NCI-H2107 (cell line): ENCODE measurements around the gene RCCD1.

Source experiments
- DNase-seq: peaks from one replicate; lab custom pipeline; 2025; lab: John Stamatoyannopoulos, UW

Gene RCCD1

DNA sequence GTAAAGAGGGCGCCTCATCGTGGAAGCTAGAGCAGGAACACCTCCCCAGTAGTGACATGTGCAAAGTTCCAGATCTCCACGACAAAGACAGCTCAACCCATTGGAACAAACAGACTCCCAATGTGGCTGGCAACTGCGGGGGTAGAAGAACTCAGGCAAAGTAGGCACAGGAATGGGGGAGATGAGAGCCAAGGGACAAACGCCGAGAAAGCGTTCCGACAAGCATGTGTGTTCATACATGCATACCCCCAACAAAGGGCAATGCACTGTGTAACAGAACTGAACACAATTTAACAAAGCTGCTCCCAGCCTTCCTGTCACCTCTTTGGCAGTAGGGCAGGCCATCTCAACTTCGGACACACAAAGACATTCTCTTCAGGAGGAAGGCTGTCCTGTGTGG, 11.6 kb downstream of the RCCD1 start:
- no peak for DNase-seq

DNA sequence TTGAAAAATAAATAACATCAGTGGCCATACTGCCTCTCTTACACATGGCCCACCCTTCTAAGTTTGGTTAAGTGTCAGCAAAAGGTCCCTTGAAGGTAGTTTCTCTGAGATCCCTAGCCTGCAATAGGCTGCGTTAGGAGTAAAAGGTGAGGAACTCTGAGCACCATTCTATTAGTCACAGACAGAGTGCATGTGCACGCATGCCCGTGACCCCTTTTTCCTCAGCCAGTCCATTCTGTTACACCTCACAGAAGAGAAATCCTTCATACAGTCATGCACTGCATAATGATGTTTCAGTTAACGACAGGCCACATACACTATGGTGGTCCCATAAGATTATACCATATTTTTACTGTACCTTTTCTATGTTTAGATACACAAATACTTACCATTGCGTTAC, 12.5 kb downstream of the RCCD1 start:
- DNase-seq, result no peak

DNA sequence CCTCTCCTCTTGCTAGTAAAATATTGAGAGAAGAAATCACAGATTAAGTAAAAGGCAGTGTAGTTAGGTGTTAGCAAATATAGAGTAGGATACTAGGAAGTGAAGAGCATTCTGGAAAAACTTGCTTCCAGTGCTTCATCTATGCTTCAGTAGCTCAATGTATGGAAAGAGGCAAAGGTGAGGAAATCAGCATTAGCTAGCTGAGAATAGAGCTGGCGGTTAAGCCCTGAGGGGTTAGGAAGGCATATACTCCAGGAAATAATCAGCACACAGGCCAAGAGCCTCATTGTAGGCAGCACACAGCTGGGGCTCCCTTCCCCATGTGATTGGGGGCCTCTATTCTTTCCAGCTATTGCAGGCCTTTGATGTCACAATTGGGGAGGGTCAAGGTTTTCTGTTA, 13.8 kb downstream of the RCCD1 start:
- no peak for DNase-seq

DNA sequence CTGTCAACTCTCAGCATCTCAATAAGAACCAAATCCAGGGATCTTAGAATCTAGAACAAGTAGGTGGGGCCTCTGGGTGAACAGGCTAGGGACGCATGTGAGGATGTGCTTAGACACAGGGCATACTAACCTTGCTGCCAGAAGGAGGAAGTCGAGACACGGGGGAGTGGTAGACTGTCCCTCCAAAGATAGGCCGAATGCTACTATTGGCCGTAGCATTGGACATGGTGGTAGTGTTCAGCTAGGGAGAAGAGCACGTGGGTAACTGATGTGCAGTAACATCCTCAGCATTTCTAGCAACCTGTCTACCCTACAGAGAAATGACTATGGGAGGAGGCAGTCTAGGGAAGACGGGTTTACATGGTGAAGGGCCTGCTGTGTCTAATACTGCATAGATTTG, 15.6 kb downstream of the RCCD1 start:
- DNase-seq, result no peak

DNA sequence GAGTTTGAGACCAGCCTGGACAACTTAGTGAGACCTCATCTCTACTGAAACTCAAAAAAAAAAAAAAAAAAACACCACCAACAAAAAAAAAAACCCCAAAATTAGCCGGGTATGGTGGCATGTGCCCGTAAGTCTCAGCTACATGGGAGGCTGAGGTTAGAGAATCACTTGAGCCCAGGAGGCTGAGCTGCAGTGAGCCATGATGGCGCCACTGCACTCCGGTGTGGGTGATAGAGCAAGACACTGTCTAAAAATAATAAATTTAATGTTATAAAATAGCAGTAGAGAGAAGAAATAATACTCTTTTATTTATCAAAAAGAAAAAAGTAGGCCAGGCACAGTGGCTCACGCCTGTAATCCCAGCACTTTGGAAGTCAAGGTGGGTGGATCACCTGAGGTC, 17.4 kb downstream of the RCCD1 start:
- no peak for DNase-seq

DNA sequence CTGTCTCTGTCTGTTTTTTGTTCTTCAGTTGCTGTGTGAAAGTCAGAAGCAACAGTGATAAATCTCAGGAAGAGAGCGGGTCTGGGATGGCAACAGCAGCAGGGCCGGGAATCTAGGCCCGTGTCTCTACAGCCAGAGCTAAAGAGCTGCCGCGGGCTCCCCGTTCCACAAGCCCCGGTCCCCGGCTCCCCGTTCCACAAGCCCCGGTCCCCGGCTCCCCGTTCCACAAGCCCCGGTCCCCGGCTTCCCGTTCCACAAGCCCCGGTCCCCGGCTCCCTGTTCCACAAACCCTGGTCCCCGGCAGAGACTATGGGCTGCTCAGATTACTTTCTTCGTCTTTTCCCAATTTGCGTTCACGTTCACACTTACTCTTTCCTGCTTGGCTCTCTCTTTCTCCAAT, 19.5 kb downstream of the RCCD1 start:
- no peak for DNase-seq

DNA sequence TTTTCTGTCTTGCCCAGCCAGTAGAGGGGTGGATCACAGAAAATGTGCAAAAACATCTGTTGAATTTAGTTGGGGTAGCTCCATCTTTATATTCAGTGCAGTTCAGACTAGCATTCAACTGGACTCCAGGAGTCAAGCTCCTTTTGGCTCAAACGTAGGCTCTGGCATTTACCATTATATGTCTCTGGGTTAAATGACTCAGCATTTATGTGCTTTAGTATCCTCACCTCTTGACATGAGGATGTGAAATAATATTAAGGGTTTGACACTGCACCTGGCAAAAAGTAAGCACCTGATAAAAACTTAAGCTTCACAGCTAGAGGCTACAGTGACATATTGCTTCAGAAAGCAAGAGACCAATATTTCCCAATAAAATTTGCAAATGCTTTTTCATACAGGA, 24.9 kb downstream of the RCCD1 start:
- no peak for DNase-seq

DNA sequence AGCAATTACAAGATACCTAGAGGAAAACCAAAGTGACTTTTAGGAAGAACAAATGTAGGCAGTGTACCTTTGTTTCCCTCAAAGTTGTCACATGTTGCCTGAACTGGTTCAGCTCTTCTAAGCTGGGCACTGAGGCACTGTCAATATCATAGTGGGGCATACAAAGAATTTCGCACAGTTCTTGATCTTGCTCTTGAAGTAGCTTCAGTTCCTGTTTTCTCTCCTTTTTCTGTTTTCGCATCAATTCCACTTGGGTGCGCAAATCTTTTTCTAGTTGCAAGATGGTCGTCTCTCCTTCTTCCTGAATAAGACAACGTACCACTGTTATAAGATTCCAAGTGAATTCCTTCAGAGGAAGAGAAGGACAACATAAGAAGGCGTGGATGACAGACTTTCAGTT, 27.0 kb downstream of the RCCD1 start:
- no peak for DNase-seq

DNA sequence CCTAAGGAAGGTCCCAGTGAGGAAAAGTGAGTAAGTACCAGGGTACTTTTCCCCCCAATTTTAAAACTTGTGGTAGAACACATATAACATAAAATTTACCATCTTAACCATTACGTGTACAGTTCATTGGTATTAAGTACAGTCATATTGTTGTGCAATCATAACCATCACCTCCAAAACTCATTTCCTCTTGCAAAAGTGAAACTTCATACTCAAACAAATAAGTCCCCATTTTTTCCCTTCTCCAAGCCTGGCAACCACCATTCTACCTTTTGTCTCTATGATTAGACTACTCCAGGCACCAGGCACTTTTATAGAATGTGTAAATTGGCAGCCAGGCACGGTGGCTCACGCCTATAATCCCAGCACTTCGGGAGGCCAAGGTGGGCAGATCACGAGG, 27.5 kb downstream of the RCCD1 start:
- no peak for DNase-seq

DNA sequence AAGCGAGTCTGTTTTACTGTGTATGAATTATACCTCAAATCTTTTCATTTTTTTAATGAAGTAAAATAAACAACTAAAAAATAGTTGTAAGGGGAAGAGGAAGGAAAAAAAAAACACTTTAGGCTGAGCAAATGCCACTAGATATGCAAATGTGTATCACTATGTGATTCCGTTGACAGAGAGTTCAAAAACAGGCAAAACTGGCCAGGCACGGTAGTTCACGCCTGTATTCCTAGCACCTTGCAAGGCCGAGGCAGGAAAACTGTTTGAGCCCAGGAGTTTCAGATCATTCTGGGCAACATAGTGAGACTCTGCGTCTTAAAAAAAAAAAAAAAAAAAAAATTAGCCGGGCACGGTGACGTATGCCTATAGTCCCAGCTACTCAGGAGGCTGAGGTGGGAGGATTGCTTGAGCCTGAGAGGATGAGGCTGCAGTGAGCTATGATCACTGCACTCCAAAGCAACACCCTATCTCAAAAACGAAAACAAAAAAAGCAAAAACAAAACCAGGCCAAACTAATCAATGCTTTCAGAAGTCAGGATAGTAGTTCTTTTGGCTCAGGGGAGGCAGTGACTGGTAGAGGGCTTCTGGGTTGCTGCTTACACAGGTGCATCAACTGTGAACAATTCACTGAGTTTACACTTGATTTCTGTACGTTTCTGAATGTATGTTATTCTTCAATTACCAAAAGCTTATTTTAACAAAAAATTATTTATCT, 32.3 kb downstream of the RCCD1 start:
- no peak for DNase-seq

DNA sequence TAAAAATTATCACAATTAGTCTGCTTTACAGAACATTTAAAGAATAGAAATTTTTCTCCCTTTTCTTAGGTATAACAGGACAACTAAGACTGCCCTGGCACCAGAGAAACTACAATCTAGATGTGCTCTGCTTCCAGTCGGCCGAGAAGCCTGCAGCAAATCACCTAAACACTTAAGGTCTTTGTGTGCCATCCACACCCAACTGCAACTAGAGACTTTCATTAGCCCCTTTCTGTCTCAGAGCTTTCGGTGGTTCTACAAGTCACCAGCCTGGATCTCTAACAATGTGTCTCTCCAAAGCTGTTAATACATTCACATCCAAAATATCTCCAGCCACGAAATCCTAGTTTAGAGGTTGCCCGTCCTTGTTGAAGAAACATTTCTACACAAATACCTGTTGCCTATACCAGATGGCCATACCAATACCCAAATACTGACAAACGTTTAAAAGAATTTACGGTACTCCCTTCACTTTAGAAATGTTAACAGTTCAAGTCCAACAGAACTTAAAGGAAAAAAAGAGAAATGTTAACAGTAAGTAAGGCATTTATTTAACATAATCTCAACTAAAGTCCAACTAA, 33.0 kb downstream of the RCCD1 start:
- no peak for DNase-seq

DNA sequence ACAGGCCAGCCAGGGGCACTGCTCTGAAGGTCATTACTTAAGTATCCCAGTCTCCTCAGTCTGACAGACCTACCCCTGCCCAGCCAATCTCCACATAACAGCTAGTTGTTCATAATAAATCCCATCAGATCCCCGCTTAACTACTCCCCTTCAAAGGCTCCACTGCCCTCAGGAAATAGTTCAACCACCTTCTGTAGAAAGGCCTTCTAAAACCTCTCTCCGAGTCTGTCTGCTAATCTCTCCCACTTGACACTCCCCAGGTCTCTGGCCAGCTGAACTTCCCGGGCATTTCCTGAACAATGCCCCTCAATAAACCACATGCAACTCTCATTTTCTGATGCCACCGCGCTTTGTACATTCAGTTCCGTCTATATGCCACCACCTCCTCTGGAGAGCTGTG, 33.6 kb downstream of the RCCD1 start:
- DNase-seq, result no peak

DNA sequence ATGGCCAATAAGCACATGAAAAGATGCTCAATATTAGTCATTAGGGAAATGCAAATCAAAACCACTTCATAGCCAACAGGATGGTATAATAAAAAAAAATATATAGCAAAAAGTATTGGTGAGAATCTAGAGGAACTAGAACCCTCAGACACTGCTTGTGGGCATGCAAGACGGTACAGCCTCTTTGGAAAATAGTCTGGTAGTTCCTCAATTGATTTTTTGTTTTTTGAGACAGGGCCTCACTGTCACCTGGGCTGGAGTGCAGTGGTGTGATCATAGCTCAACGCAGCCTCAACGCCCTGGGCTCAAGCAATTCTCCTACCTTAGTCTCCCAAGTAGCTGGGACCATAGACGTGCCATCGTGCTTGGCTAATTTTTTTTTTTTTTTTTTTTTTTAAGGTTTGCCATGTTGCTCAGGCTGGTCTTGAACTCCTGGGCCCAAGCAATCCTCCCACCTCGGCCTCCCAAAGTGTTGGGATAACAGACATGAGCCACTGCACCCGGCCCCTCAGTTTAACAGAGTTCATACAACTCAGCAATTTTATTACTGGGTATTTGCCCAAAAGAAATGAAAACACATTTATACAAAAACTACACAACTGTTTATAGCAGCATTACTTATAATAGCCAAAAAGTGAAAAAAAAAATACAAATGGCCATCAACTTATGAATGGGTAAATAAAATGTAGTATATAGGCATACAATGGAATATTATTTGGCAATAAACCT, 34.5 kb downstream of the RCCD1 start:
- no peak for DNase-seq

DNA sequence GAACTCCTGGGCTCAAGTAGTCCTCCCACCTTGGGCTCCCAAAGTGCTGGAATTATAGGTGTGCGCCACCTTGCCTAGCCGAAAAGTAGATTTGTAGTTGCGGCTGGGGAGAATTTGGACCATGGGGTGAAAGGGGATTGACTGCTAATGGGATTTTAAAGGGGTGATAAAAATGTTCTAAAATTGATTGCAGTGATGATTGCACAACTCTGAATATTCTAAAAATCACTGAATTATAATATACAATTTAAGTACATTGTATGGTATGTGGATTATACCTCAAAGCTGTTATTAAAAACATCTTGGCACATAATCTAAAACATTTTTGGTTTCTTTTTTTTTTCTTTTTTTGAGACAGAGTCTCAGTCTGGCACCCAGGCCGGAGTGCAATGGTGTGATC, 35.8 kb downstream of the RCCD1 start:
- no peak for DNase-seq

DNA sequence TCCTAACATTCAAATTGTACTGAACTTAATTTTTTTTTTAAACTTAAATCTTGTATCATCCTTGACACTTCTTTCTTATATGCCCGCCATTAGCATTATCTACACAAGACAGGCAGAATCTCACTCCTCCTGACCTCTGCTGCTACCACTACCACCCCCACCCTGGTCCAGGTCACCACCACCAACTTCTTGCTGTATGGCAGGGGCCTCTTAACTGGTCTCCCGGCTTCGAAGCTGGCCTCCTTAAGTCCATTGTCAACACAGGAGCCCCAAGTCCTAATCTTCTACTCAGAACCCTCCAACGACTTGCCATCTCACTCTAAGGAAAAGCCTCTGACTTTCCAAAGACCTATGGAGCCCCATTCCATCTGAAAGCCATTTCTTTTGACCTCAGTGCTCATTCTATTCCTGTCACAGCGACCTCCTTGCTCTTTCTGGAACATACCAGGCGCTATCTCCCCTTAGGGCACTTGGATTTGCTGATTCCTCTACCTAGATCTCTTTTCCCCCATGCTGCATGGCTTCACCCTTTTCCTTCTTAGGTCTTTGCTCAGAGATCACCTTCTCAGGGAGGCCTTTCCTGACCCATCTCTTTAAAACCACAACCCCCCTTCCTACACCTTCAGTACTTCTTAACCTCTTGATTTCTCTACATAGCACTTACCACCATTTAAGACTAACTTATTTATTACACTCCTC, 37.1 kb downstream of the RCCD1 start:
- DNase-seq, result no peak

DNA sequence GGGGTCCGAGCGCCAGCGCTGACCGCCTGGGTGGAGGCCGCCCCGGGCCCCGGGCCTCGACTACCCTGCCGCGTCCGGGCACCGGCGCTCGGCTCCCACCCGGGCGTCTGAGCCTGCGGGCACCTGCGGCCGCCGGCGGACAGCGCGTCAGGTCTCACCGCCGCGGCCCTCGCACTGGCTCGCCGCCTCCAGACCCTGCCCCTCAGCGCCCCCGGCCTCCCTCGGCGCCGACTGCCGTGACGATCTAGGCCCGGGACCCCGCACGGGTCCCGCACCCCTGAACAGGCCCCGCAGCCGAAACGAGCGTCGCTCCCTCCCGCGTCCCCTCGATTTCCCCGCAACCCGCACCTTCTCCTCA, 39.4 kb downstream of the RCCD1 start:
- DNase-seq, result no peak

DNA sequence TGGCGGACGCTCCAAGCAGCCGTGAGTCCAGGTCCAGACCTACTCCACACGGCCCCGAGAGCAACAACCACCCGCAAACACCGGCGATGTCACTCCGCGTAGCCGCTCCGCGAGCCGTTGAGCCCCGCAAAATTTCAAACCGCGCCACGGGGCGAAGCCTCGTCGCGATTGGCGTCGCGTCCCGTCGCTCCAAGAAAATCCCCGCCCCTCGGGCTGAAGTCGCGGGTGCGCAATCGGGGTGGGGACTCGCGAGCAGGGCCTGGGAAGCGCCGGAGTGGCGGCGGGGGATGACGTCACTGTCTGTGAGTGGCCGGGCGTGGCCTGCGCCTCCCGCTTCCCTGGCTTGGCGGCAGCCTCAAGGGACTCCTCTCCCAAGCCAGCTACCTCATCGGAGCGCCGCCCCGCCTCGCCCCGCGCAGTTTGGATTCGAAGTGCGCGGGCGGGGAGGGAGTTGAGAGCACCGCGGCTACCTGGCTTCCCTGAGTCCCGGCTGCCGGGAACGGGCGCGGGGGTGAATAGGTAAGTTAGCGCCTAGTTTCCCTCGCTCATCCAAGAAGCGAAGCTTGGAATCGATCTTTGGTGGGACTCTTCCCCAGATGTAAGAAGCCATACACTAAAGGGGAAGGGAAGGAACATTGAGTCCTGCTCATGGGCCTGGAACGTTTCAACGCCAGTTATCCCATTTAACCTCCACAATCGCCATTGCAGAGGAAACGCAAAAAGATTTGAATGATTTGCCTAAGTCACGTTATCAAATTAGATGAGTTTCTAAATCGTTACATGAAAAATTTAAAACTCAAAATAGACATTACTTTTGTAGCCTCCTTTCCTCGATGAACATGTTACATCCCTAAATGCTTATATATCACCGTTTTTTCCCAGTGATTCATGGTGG, 40.0 kb downstream of the RCCD1 start, which contains the start of gene PRC1:
PRC1 (minus strand) TSS at position 119 of the 895 bp plus-strand sequence; CDS start at position 1, 118 bp downstream.
- DNase-seq, result peak; percentile 82

DNA sequence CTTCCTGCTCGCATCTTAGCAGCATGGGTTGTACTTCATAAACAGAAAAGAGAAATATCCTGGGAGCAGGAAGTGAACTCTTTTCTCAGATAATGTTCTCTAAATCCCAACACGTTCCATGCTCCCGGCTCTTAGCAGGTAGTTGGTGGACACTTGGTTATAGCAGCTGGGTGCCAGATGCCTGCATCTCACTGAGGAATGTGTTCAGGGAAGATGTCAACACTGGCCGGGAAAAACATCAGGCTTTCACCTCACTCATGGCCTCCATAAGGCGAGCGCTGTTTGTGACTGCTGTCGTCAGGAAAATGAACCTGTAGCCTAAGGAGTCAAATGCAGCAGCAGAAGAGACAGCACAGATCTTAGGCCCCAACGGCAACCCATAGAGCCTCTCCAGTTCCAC, 44.1 kb downstream of the RCCD1 start:
- DNase-seq, result no peak

DNA sequence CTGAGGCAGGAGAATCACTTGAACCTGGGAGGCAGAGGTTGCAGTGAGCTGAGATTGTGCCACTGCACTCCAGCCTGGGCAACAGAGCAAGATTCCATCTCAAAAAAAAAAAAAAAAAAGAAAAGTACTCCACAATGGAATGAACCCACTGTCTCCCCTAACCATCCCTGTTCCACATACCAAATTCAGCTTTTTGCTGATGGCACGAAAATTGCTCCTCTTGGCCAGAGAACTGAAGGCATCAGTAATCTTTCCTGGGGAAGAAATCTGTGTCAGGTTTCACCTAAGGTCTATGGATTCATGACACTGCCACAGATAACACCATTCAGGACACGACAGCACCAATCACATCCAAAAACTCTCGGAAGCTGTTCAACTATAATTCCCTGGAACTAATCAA, 46.5 kb downstream of the RCCD1 start:
- no peak for DNase-seq

DNA sequence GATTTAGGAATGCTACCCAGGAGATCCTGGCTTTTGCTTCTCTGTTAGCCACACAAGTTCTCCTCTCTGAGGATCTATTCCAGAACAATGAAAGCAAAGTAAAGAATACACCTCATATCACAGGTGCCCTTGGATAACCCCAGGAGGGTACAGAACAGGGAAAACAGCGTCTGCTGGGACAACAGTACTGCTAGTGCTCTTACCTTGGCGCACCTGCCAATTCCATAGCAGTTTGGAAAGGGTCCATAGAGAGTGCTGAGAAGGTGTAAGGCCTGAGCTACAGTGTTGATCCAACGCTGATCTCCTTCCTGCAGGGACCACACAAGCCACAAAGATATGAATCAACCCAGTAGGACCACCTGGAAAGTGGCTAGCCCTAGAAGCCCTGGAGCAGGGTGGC, 52.6 kb downstream of the RCCD1 start:
- no peak for DNase-seq
